IPS-15b (cell line): Measurements from ENCODE around the gene OSBPL1A.

Experiments
- H3K27me3 ChIP-seq: one replicate; pipeline ENCODE4 v1.6.1; 2013; ENCODE audit warnings: low read length; ENCODE audit not compliant: control insufficient read depth, insufficient read depth
- H3K36me3 ChIP-seq: one replicate; pipeline ENCODE4 v1.6.1; 2013; ENCODE audit warnings: low read length; ENCODE audit not compliant: control insufficient read depth, insufficient read depth
- H3K4me1 ChIP-seq: one replicate; pipeline ENCODE4 v1.6.1; 2013; ENCODE audit warnings: mild to moderate bottlenecking, low read length; ENCODE audit not compliant: control insufficient read depth, insufficient read depth
- H3K4me3 ChIP-seq: one replicate; pipeline ENCODE4 v1.5.1; 2013; ENCODE audit warnings: low read depth, low read length
- H3K9ac ChIP-seq: one replicate; pipeline ENCODE4 v1.6.1; 2013; ENCODE audit warnings: low read depth, mild to moderate bottlenecking, low read length
- H3K9me3 ChIP-seq: one replicate; pipeline ENCODE4 v1.6.1; 2013; ENCODE audit warnings: mild to moderate bottlenecking, low read length; ENCODE audit not compliant: control insufficient read depth, insufficient read depth

OSBPL1A gene

DNA sequence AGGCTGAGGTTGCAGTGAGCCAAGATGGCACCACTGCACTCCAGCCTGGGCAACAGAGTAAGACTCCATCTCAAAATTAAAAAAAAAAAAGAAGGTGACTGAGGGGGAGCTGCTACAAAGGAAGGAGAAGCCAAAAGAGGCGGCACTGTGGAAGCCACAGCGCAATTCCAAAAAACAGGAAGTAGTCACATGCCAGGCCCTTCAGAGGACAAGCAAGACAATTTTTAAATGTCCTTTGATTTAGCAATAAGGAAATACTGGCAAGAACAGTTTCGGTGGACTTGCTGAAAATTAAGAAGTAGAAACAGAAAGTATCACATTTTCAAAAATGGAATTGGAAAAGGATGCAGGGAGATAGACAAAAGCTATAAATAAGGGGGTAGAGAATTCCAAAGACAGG is 122.8 kb downstream of the OSBPL1A start:
- no peak overlapping the region for H3K4me3 ChIP-seq
- H3K4me1 ChIP-seq = peaks cover 6% of the 10 kb centered on the region
- no peaks in the 10 kb centered on the region for H3K27me3 ChIP-seq
- no peaks in the 10 kb centered on the region for H3K9me3 ChIP-seq
- no peak overlapping the region for H3K9ac ChIP-seq
- H3K36me3 ChIP-seq = no peaks in the 10 kb centered on the region

DNA sequence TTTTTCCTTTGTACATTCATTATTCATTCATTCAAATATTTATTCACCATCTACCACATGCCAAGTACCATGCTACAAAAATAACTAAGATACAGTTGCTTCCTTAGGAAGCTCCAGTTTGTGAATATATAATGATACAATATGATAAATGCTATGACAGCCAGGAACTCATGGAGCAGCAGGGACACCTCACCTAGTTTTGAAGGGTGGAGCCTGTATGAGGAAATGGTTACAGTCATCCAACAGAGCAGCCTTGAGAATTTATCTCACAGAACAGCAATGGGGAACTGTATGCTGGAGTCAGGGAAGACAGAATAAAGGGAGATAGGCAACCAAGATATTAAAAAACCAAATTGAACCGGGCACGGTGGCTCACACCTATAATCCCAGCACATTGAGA is 124.0 kb downstream of the OSBPL1A start:
- no peaks in the 10 kb centered on the region for H3K9me3 ChIP-seq
- no peaks in the 10 kb centered on the region for H3K27me3 ChIP-seq
- H3K9ac ChIP-seq = no peak overlapping the region
- H3K4me3 ChIP-seq = no peak overlapping the region
- H3K36me3 ChIP-seq = no peaks in the 10 kb centered on the region
- H3K4me1 ChIP-seq = peaks cover 11% of the 10 kb centered on the region

DNA sequence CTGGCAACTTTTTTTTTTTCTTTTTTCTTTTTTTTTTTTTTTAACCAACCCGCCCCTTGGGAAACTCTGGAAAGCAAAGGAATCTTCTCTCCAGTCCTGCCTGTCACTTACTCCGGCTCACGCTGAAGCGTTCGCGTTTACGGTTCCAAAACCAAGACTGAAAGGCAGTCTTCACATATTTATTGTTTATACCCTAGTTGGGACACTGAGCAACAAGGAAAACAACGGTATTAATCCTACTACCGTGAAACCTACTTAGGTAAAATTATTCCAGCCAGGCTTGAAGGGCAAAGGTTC is 125.4 kb downstream of the OSBPL1A start:
- Histone ChIP-seq H3K27me3 (no peaks in the 10 kb centered on the region), H3K9ac (no peak overlapping the region), H3K4me3 (peak overlapping the region; percentile 76), H3K9me3 (no peaks in the 10 kb centered on the region), H3K36me3 (no peaks in the 10 kb centered on the region), H3K4me1 (peaks cover 11% of the 10 kb centered on the region)

DNA sequence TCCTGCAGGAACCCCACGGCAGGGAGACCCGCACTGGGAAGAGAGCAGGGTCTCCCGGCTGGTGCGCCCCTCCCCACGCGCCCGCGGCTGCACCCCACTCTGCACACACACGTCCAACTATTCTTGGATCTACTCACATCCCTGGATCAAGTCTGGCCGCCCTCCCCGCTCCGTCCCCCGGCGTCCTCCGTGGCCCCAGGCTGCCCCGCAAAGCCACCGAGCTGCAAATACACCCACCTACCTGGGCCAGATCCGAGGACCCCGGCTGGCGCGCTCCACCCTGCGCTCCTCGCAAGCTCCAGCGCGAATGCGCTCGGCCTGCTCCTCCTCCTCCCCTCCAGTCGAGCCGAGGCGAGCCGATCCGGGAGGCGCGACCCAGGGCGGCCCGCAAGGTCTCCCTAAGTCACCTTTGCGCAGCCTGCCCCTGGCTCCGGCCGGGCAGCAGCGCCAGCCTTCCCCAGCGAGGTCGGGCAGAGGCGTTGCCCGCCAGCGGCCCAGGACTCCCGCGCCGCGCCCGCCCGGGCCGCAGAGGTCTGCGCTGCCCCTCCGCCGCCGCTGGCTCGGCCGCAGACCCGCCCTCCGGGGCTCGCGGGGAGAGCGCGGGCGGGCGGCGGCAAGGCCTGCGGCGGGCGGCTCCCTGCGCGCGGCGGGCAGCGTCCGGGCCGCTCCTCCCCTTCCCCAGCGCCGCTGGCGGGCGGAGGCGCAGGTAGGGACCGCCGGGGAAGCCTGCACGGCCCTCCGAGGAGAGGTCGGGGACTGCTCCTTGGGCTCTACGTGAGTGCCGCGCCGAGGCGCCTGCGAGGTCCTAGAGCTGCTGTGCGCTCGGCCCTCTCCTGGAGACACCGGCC is 126.0 kb downstream of the OSBPL1A start:
- peak overlapping the region; percentile 76 for H3K4me3 ChIP-seq

DNA sequence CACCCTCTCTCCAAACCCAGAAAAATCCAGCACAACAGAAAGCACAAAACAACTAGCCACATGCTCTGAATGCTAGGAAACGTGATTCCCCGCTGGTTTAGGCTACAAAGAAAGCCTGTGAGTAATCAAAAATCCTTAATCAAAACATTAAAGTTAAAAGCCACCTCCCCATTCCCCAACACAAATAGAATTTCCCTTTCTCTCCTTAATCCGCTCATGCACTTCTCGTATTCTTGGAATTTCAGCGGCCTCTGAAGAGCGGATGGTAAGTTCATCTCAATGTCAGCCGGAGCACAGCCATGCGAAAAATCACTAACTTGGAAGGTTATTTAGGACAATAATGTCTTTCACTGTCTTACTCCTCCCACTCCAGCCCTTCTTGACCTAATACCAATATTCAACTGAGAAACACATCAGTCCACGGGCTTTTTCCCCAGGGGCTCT is 126.7 kb downstream of the OSBPL1A start:
- Histone ChIP-seq H3K36me3 (no peaks in the 10 kb centered on the region), H3K27me3 (no peaks in the 10 kb centered on the region), H3K9ac (peak overlapping the region; percentile 63), H3K9me3 (no peaks in the 10 kb centered on the region), H3K4me1 (peaks cover 14% of the 10 kb centered on the region), H3K4me3 (peak overlapping the region; percentile 76)

More for the DNA sequence above, 126.0 kb downstream of the OSBPL1A start:
- Histone ChIP-seq H3K27me3 (no peaks in the 10 kb centered on the region), H3K36me3 (no peaks in the 10 kb centered on the region), H3K4me1 (peaks cover 11% of the 10 kb centered on the region), H3K9ac (peak overlapping the region; percentile 63), H3K9me3 (no peaks in the 10 kb centered on the region)

DNA sequence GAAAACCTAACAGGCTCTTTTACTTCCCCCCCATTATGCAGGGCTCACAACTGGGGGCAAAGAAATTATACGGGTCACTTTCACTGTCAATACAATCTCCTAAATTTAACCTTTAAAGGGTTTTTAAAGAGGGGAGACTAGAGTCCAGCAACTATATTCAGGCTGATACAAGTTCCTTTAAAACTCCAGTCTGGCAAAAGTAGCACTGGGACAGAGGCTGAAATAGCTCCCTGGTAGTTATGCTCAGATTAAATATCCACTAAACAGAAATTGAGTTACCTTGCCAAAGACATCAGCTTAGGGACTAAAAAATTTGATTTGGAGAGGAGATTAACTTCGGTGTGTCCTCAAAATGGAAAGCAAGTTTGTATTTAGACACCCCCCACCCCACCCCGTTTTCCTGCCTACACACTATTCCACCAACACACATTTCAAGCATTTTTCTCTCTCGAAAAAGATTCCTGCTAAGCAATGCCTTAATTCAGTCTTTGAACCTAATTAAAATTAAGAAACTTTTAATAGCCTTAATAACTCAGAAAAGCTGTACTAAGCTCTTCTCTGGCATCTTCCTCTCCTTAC is 127.2 kb downstream of the OSBPL1A start:
- Histone ChIP-seq H3K36me3 (no peaks in the 10 kb centered on the region), H3K9ac (no peak overlapping the region), H3K9me3 (no peaks in the 10 kb centered on the region), H3K27me3 (no peaks in the 10 kb centered on the region), H3K4me3 (peak overlapping the region; percentile 76), H3K4me1 (peaks cover 19% of the 10 kb centered on the region)

DNA sequence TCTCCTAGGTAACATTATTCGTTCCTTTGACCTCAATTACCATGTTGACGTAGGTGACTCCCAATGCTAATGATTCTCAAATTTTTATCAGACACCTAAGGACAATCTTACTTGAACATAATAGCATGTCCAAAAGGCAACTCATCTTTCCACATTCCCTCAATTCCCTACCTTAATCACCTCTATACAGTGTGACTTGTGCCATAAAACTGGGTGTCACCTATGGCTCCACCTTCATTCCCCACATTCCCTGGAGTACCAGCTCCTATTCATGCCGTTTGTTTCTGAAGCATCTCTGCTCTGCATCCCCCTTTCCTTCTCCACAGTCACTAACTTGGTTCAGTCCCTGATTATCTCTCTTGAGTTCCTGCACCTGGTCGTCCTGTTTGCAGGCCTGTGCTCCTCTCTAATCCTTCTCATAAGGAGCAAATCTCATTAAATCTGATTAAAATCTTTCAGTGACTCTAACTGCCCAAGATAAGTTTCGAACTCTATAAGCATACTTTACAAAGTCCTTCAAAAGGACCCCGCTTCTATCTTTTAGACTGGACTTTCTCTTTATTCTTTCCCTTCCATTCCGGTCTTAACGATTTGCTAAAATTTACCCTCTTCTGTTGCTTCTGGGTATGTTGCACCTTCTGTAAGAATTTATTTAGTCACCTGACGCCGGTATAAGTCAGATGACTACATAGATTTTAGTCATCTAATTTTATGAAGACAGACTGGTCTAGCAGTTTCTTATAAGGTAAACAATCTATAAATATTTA is 128.7 kb downstream of the OSBPL1A start:
- no peak overlapping the region for H3K9ac ChIP-seq
- H3K36me3 ChIP-seq = no peaks in the 10 kb centered on the region
- no peaks in the 10 kb centered on the region for H3K9me3 ChIP-seq
- no peak overlapping the region for H3K4me3 ChIP-seq
- peaks cover 19% of the 10 kb centered on the region for H3K4me1 ChIP-seq
- no peaks in the 10 kb centered on the region for H3K27me3 ChIP-seq

DNA sequence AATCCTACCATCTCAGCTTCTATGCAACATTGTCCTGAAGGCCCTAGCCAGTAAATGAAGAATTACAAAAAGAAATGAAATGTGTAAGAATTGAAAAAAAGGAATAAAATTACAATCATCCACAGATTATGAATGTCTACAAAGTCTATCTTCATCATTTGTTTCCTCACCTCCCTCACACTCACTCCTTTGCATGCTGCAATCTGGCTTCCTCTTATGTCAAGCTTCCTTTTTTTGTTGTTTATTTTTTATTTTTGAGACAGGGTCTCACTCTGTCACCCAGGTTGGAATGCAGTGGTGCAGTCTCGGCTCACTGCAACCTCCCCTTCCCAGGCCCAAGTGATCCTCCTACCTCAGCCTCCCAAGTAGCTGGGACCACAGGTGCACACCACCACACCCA is 129.7 kb downstream of the OSBPL1A start:
- Histone ChIP-seq H3K4me1 (peaks cover 19% of the 10 kb centered on the region), H3K27me3 (no peaks in the 10 kb centered on the region), H3K9ac (no peak overlapping the region), H3K4me3 (no peak overlapping the region), H3K36me3 (no peaks in the 10 kb centered on the region), H3K9me3 (no peaks in the 10 kb centered on the region)

DNA sequence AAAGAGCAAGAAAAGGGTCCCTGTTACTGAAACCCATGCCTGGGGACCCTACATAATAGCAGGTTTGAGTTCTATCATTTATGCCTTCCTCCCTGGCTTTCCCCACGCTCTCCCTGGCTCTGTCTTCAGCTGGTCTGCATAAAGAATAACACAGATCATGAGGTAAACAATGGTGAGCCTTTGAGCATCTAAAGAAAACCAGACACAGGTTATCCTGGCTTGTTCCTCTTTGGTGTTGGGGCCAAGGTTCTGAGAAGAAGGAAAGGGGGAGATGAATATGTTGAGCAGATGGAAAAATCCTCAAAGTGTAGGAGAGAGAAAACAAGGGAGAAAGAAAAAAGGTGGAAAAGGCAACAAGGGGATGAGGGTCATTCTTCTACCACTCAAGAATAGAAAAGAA is 131.5 kb downstream of the OSBPL1A start:
- Histone ChIP-seq H3K9me3 (no peaks in the 10 kb centered on the region), H3K27me3 (no peaks in the 10 kb centered on the region), H3K4me1 (peaks cover 16% of the 10 kb centered on the region), H3K9ac (no peak overlapping the region), H3K4me3 (no peak overlapping the region), H3K36me3 (no peaks in the 10 kb centered on the region)

DNA sequence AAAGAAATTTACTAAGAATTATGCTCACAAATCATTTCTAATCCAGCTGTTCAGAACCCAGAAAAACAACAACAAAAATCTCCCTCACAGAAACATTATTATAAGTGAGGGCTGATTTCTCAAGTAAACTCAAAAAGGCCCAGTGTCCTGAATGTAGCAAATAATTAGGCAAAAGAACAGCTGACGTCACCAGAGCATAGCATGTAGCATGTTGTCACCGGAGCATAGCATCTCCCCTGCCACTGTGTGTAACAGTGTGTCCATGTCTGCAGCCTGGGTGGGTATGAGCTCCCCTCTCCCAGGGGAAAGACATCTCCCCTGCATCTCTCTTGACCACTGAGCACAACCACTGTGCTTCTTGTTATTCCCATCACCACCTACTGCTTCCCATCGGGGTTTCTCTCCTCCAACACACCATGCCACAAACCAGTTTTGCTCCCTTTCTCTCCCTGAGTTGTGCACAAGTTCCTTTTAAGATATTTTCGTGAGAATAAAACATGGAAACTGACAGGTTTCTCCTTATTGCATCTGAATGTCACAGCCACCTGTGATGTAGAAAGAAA is 132.0 kb downstream of the OSBPL1A start:
- Histone ChIP-seq H3K27me3 (no peaks in the 10 kb centered on the region), H3K4me3 (no peak overlapping the region), H3K36me3 (no peaks in the 10 kb centered on the region), H3K4me1 (peaks cover 16% of the 10 kb centered on the region), H3K9ac (peak overlapping the region; percentile 4), H3K9me3 (no peaks in the 10 kb centered on the region)

DNA sequence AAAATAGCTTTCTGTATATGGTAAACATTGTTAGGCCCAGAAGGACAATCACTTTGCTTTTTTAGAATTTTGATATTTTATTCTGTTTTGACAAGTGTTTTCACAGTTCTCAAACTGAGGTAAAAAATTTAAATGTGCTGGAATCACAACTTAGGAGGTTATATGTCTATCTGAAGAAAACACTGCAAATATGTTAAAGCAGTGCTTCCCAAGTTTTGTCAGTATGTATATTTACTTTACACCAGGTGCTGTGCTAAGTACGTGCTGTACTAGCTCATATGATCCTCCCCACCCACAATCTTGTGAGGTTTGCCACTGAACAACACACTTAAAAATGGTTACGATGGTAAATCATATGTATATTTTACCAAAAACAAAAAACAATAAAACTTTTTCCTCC is 134.6 kb downstream of the OSBPL1A start:
- H3K4me3 ChIP-seq = no peak overlapping the region
- H3K27me3 ChIP-seq = no peaks in the 10 kb centered on the region
- H3K36me3 ChIP-seq = no peaks in the 10 kb centered on the region
- no peak overlapping the region for H3K9ac ChIP-seq
- peaks cover 8% of the 10 kb centered on the region for H3K4me1 ChIP-seq
- no peaks in the 10 kb centered on the region for H3K9me3 ChIP-seq
